Stromal cell of bone marrow (primary cell): Measurements from ENCODE around the gene CCL16.
"Not testable (repeated sequence)": the region's sequence is repeated elsewhere in the genome, so short reads cannot be mapped to it uniquely, and the experiment has no call there.

Experiments
- DNase-seq: peaks from one replicate; pipeline ENCODE4 v3.0.0-alpha.2; 2012; ENCODE audit warnings: low read depth

Gene CCL16

GRCh38 chr17:35981246-35981645 is at the start of gene CCL16:
Gene CCL16, minus strand, starts transcription at chr17:35981497. Its CDS starts 77 bp downstream, at chr17:35981420.
- DNase-seq, result no peak

GRCh38 chr17:36030956-36031355 is 49.7 kb upstream of the CCL16 start:
- DNase-seq, result no peak

GRCh38 chr17:36027761-36028160 is 46.5 kb upstream of the CCL16 start:
- DNase-seq, result no peak

GRCh38 chr17:36024106-36024869 is 43.0 kb upstream of the CCL16 start:
- no peak for DNase-seq

- no peak for DNase-seq
Observed at GRCh38 chr17:36019423-36019822, 38.1 kb upstream of the CCL16 start.

- no peak for DNase-seq
Observed at GRCh38 chr17:36017799-36018198, 36.5 kb upstream of the CCL16 start, which contains the start of gene CCL23. Gene CCL23, minus strand, starts transcription at chr17:36017972. Its CDS starts 75 bp downstream, at chr17:36017897.

- DNase-seq, result no peak
Observed at GRCh38 chr17:36016555-36016954, 35.3 kb upstream of the CCL16 start.

- DNase-seq, result not testable (repeated sequence)
Observed at GRCh38 chr17:36015895-36016294, 34.6 kb upstream of the CCL16 start.

GRCh38 chr17:36014946-36015345 is 33.6 kb upstream of the CCL16 start:
- DNase-seq, result no peak

GRCh38 chr17:36011201-36011600 is 29.9 kb upstream of the CCL16 start:
- no peak for DNase-seq

GRCh38 chr17:36008998-36009665 is 27.8 kb upstream of the CCL16 start:
- no peak for DNase-seq

- DNase-seq, result no peak
Observed at GRCh38 chr17:36004594-36005108, 23.4 kb upstream of the CCL16 start.

- DNase-seq, result no peak
Observed at GRCh38 chr17:36002631-36003030, 21.3 kb upstream of the CCL16 start.

GRCh38 chr17:36001862-36002603 is 20.7 kb upstream of the CCL16 start:
- no peak for DNase-seq

GRCh38 chr17:36001110-36001771 is 19.9 kb upstream of the CCL16 start, which contains the start of gene CCL15:
Gene CCL15, minus strand, starts transcription at chr17:36001553. Its CDS starts 61 bp downstream, at chr17:36001492.
- DNase-seq, result no peak

GRCh38 chr17:36000732-36001109 is 19.4 kb upstream of the CCL16 start:
- no peak for DNase-seq

- no peak for DNase-seq
Observed at GRCh38 chr17:35998756-35999155, 17.5 kb upstream of the CCL16 start.

- no peak for DNase-seq
Observed at GRCh38 chr17:35998018-35998545, 16.8 kb upstream of the CCL16 start.

- not testable (repeated sequence) for DNase-seq
Observed at GRCh38 chr17:35995346-35995745, 14.0 kb upstream of the CCL16 start.

GRCh38 chr17:35991075-35991474 is 9.8 kb upstream of the CCL16 start:
- no peak for DNase-seq

GRCh38 chr17:35988164-35988563 is 6.9 kb upstream of the CCL16 start:
- no peak for DNase-seq

GRCh38 chr17:35986643-35987042 is 5.3 kb upstream of the CCL16 start, which contains the start of gene CCL14:
Gene CCL14, minus strand, starts transcription at chr17:35986729. Its CDS starts 80 bp downstream, at chr17:35986649.
- no peak for DNase-seq
